A673 (cell line): ENCODE results near the gene MRPL2. TPM values are rescaled to one million over a fixed set of nuclear protein-coding genes. Genes with fewer than 3 reads are reported as not detected.

Source experiments
- BruUV-seq: library from RNA; stranded (reverse); fragments of 400-500 nt; replicated peaks from 2 replicates; lab custom pipeline; 2021; lab: Mats Ljungman, UMichigan
- CTCF ChIA-PET: fragments of 300-600 bp; sonication (Branson Sonifier 250); formaldehyde crosslinking; loops from one replicate; lab custom pipeline; 2022; ENCODE audit warnings: antibody characterized with exemption; lab: Charles Lee
- POLR2A ChIA-PET: fragments of 300-600 bp; sonication (Branson Sonifier 250); formaldehyde crosslinking; loops from one replicate; lab custom pipeline; 2022; ENCODE audit warnings: antibody characterized with exemption; ENCODE audit not compliant: low non-redundant PET; lab: Charles Lee
- DNase-seq: peaks from one replicate; pipeline ENCODE4 v3.0.0-alpha.2; 2015; ENCODE audit warnings: low spot score
- H3K27ac ChIP-seq: fragments of 200-600 bp; sonication (generic); 2 replicates; pipeline ENCODE4 v1.5.1; 2016; ENCODE audit warnings: mixed run types, low read depth, mild to moderate bottlenecking, mixed read lengths, antibody characterized with exemption, low read length; ENCODE audit not compliant: poor library complexity, severe bottlenecking
- H3K27me3 ChIP-seq: fragments of 200-600 bp; sonication (generic); replicated peaks from 2 replicates; pipeline ENCODE4 v1.6.1; 2017; ENCODE audit warnings: mixed run types, low read depth, mild to moderate bottlenecking, mixed read lengths, antibody characterized with exemption, low read length; ENCODE audit not compliant: insufficient read depth, poor library complexity
- H3K36me3 ChIP-seq: fragments of 200-600 bp; sonication (generic); 2 replicates; pipeline ENCODE4 v1.6.1; 2016; ENCODE audit warnings: mixed run types, mild to moderate bottlenecking, mixed read lengths, antibody characterized with exemption, low read length; ENCODE audit not compliant: insufficient read depth, poor library complexity, severe bottlenecking
- H3K4me1 ChIP-seq: fragments of 200-600 bp; sonication (generic); 2 replicates; pipeline ENCODE4 v1.6.1; 2017; ENCODE audit warnings: mixed run types, mild to moderate bottlenecking, mixed read lengths, antibody characterized with exemption, low read length; ENCODE audit not compliant: insufficient read depth, poor library complexity, severe bottlenecking
- H3K4me3 ChIP-seq: fragments of 200-600 bp; sonication (generic); 2 replicates; pipeline ENCODE4 v1.5.1; 2016; ENCODE audit warnings: low read depth, mixed run types, mild to moderate bottlenecking, mixed read lengths, low read length; ENCODE audit not compliant: poor library complexity, severe bottlenecking
- H3K9me3 ChIP-seq: fragments of 200-600 bp; sonication (generic); 2 replicates; pipeline ENCODE4 v1.6.1; 2016; ENCODE audit warnings: mixed run types, low read depth, mild to moderate bottlenecking, mixed read lengths, antibody characterized with exemption, low read length; ENCODE audit not compliant: poor library complexity, severe bottlenecking
- CTCF ChIP-seq: fragments of 300-800, 200-600 bp; sonication (generic); conservative IDR thresholded peaks from 2 replicates; pipeline ENCODE4 v1.5.1; 2017; ENCODE audit warnings: low read depth, mild to moderate bottlenecking, antibody characterized with exemption, low read length, moderate library complexity, mixed read lengths
- EZH2 ChIP-seq: fragments of 200-600 bp; sonication (generic); IDR thresholded peaks from 2 replicates; pipeline ENCODE4 v1.6.1; 2017; ENCODE audit warnings: borderline replicate concordance, low read depth, mild to moderate bottlenecking, mixed read lengths, antibody characterized with exemption, low read length; ENCODE audit not compliant: poor library complexity, severe bottlenecking
- intact Hi-C: fragments of 100-400 bp; cut with micrococcal nuclease; formaldehyde crosslinking; loops from one replicate; pipeline ENCODE4 v1.10.0; 2022; ENCODE audit not compliant: unreplicated experiment
- total RNA-seq: library from RNA; stranded (reverse); gene quantifications from 2 replicates; pipeline ENCODE4 v1.2.3, GENCODE V29; 2021

MRPL2 gene
- total RNA-seq, 1 experiment from 2014 or later: 95.8 TPM

GRCh38 chr6:43091020-43091419 lies 31.8 kb upstream of the MRPL2 start:
- POLR2A ChIA-PET: no interaction called here

GRCh38 chr6:43090559-43090956 lies 31.3 kb upstream of the MRPL2 start:
- CTCF ChIA-PET: interaction anchor here (0.6 kb wide), 1 partner anchor 53 kb away, joined by 3 read pairs; no protein-coding TSS in a partner anchor
- Histone ChIP-seq H3K4me1 (peaks cover 33% of the 10 kb centered on the region), H3K4me3 (no peak overlapping the region), H3K27me3 (no peaks in the 10 kb centered on the region), H3K36me3 (no peaks in the 10 kb centered on the region), H3K9me3 (no peaks in the 10 kb centered on the region), H3K27ac (peak overlapping the region; percentile 36)
- intact Hi-C loops: no loop called here
- DNase-seq: peak; percentile 22
- POLR2A ChIA-PET: no interaction called here
- TF ChIP-seq EZH2: no peak
- TF ChIP-seq CTCF: no peak
- no TSS peak for BruUV-seq

More at GRCh38 chr6:43091020-43091419, 31.8 kb upstream of the MRPL2 start:
- Histone ChIP-seq H3K27me3 (no peaks in the 10 kb centered on the region), H3K36me3 (no peaks in the 10 kb centered on the region), H3K27ac (peak overlapping the region; percentile 36), H3K4me1 (peaks cover 30% of the 10 kb centered on the region), H3K9me3 (no peaks in the 10 kb centered on the region), H3K4me3 (no peak overlapping the region)
- no peak for DNase-seq
- CTCF ChIA-PET: no interaction called here
- intact Hi-C loops: no loop called here
- no peak for TF ChIP-seq CTCF
- TF ChIP-seq EZH2: no peak
- no TSS peak for BruUV-seq

GRCh38 chr6:43089874-43090558 lies 30.8 kb upstream of the MRPL2 start:
- Histone ChIP-seq H3K27ac (peak overlapping the region; percentile 55), H3K9me3 (no peaks in the 10 kb centered on the region), H3K4me1 (peaks cover 35% of the 10 kb centered on the region), H3K4me3 (no peak overlapping the region), H3K27me3 (no peaks in the 10 kb centered on the region), H3K36me3 (no peaks in the 10 kb centered on the region)
- BruUV-seq: no TSS peak
- CTCF ChIA-PET: interaction anchor here (0.6 kb wide), 1 partner anchor 54 kb away, joined by 3 read pairs; no protein-coding TSS in a partner anchor
- POLR2A ChIA-PET: interaction anchor here (0.6 kb wide), 1 partner anchor 11 kb away, joined by 4 read pairs; no protein-coding TSS in a partner anchor
- DNase-seq: no peak
- intact Hi-C loops: no loop called here
- TF ChIP-seq EZH2: no peak
- TF ChIP-seq CTCF: no peak
